ENCODE measurements around the gene FAM237B. TPM values are rescaled to one million over a fixed set of nuclear protein-coding genes. Genes with fewer than 3 reads are reported as not detected.

FAM237B gene
- total RNA-seq, 1 experiment from 2014 or later, result not detected

DNA sequence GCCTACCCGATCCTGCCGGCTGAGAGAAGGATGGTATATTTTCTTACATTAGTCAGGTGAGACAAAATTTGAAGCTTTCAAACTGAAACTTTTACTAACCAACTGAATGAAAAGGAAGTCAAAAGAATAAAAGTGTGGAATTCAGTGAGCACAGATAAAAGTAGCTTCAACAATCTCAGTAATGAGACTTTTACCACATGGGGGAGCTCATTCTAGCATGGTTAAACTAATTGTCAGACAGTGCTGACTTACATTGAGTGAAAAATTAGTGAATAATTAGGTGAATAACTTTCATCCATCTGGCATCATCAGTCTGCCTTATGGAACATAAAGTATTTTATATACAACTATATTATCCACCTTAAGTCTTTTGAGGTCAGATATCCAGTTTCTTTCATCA is 8.4 kb downstream of the FAM237B start:
- peak; percentile 19 for DNase-seq
- no peaks in the 10 kb centered on the region for H3K36me3 ChIP-seq (ENCODE audit: low read depth, low read length)
- no TSS peak for BruUV-seq (replicated peaks)
- H3K79me2 ChIP-seq (ENCODE audit: low read length), result no peaks in the 10 kb centered on the region
- TF ChIP-seq, protein P1, sequence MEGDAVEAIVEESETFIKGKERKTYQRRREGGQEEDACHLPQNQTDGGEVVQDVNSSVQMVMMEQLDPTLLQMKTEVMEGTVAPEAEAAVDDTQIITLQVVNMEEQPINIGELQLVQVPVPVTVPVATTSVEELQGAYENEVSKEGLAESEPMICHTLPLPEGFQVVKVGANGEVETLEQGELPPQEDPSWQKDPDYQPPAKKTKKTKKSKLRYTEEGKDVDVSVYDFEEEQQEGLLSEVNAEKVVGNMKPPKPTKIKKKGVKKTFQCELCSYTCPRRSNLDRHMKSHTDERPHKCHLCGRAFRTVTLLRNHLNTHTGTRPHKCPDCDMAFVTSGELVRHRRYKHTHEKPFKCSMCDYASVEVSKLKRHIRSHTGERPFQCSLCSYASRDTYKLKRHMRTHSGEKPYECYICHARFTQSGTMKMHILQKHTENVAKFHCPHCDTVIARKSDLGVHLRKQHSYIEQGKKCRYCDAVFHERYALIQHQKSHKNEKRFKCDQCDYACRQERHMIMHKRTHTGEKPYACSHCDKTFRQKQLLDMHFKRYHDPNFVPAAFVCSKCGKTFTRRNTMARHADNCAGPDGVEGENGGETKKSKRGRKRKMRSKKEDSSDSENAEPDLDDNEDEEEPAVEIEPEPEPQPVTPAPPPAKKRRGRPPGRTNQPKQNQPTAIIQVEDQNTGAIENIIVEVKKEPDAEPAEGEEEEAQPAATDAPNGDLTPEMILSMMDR (conservative IDR thresholded peaks at IDR 0.05; ENCODE audit: low read depth, low read length), result peak; percentile 54
- no peak for TF ChIP-seq EZH2phosphoT487 (IDR thresholded peaks at IDR 0.05; ENCODE audit: borderline replicate concordance, low read length)
- H3K9me3 ChIP-seq (ENCODE audit: low read length), result no peaks in the 10 kb centered on the region
- no peaks in the 10 kb centered on the region for H3F3A ChIP-seq (ENCODE audit: low read length, unreplicated experiment)
- no peak overlapping the region for H3K4me2 ChIP-seq (ENCODE audit: low read length)
- H3K27ac ChIP-seq (ENCODE audit: low read length), result no peak overlapping the region
- peak; percentile 64 for ATAC-seq
- CTCF ChIA-PET, result interaction anchor here (0.5 to 1.7 kb wide), 3 partner anchors 33 to 191 kb away, joined by 3 to 21 read pairs (median 4); no protein-coding TSS in a partner anchor
- H3K9me2 ChIP-seq (replicated peaks; ENCODE audit: low read length), result no peaks in the 10 kb centered on the region
- no peak overlapping the region for H3K4me3 ChIP-seq (ENCODE audit: low read length)
- H3K4me1 ChIP-seq (ENCODE audit: insufficient read depth, low read length), result 0 out of 2 replicates have a peak, but pooled peaks cover 3% of the 10 kb centered on the region
- intact Hi-C loops (cut with micrococcal nuclease), result loop anchor here (1.0 kb wide), 2 partner anchors 101 to 115 kb away; no protein-coding TSS in a partner anchor
- no peaks in the 10 kb centered on the region for H3K27me3 ChIP-seq (ENCODE audit: low read length)
- H2AFZ ChIP-seq (ENCODE audit: low read length), result no peak overlapping the region
- POLR2A ChIA-PET (ENCODE audit: unreplicated experiment), result no interaction called here
- H4K20me1 ChIP-seq (ENCODE audit: low read length), result no peaks in the 10 kb centered on the region
- H3K9ac ChIP-seq (ENCODE audit: low read length), result no peak overlapping the region

DNA sequence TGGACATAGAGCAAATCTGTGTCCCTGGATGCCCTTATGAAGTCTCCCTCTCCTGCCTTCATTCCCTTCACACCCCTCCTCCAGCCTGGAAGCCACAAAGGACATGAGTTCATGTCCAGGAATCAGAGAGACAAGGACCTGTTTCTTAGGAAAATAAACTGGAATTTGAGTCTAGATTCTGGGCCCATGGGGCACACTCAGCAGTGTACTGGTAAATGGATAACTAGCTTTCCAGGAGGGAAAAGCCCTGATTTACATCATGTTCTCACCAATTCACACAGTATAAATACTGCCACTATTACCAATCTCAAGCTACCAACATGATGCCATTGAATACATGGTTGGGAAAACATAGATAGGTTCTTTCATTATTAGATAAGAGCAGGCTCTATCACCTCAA is 9.9 kb downstream of the FAM237B start:
- Histone ChIP-seq H3K79me2 (ENCODE audit: low read length) (no peaks in the 10 kb centered on the region), H3K4me1 (ENCODE audit: insufficient read depth, low read length) (no peaks in the 10 kb centered on the region), H3K9me2 (replicated peaks; ENCODE audit: low read length) (no peaks in the 10 kb centered on the region), H3K27me3 (ENCODE audit: low read length) (no peaks in the 10 kb centered on the region), H3K36me3 (ENCODE audit: low read depth, low read length) (no peaks in the 10 kb centered on the region), H3K9ac (ENCODE audit: low read length) (no peak overlapping the region), H3K4me3 (ENCODE audit: low read length) (no peak overlapping the region), H3K9me3 (ENCODE audit: low read length) (no peaks in the 10 kb centered on the region), H3K4me2 (ENCODE audit: low read length) (no peak overlapping the region), H3K27ac (ENCODE audit: low read length) (no peak overlapping the region), H3F3A (ENCODE audit: low read length, unreplicated experiment) (no peaks in the 10 kb centered on the region), H2AFZ (ENCODE audit: low read length) (no peak overlapping the region), H4K20me1 (ENCODE audit: low read length) (no peaks in the 10 kb centered on the region)
- no TSS peak for BruUV-seq (replicated peaks)
- no peak for ATAC-seq
- ChIA-PET CTCF (no interaction called here), POLR2A (ENCODE audit: unreplicated experiment) (no interaction called here)
- TF ChIP-seq EZH2phosphoT487 (IDR thresholded peaks at IDR 0.05; ENCODE audit: borderline replicate concordance, low read length), result no peak
- DNase-seq, result no peak
- intact Hi-C loops (cut with micrococcal nuclease), result no loop called here

DNA sequence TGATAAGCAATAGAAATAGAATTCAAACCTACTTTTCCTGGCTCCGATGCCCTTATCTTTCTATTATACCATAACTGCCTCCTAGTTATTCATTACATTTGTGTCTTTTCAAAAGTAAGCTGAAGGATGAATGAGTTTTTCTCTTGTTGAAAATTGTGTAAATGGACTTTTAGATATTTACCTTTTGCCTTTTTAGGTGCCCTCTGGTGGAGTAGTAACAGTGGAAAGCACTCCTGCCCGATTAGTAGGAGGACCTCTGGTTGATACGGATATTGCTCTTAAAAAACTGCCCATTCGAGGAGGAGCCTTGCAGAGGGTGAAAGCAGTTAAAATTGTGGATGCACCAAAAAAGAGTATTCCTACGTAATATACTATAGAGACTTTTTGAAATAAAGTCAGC is 11.2 kb downstream of the FAM237B start:
- Histone ChIP-seq H3K4me2 (ENCODE audit: low read length) (no peak overlapping the region), H3K4me3 (ENCODE audit: low read length) (no peak overlapping the region), H2AFZ (ENCODE audit: low read length) (no peak overlapping the region), H3K9me2 (replicated peaks; ENCODE audit: low read length) (no peaks in the 10 kb centered on the region), H4K20me1 (ENCODE audit: low read length) (no peaks in the 10 kb centered on the region), H3K36me3 (ENCODE audit: low read depth, low read length) (no peaks in the 10 kb centered on the region), H3K27me3 (ENCODE audit: low read length) (no peaks in the 10 kb centered on the region), H3K4me1 (ENCODE audit: insufficient read depth, low read length) (no peaks in the 10 kb centered on the region), H3K27ac (ENCODE audit: low read length) (no peak overlapping the region), H3K79me2 (ENCODE audit: low read length) (no peaks in the 10 kb centered on the region), H3F3A (ENCODE audit: low read length, unreplicated experiment) (no peaks in the 10 kb centered on the region), H3K9me3 (ENCODE audit: low read length) (no peaks in the 10 kb centered on the region), H3K9ac (ENCODE audit: low read length) (no peak overlapping the region)
- ATAC-seq (peak; percentile 27; the same call in 1 of the 2 replicates), DNase-seq (no peak)
- BruUV-seq (replicated peaks), result no TSS peak
- POLR2A ChIA-PET (ENCODE audit: unreplicated experiment), result no interaction called here
- no peak for TF ChIP-seq EZH2phosphoT487 (IDR thresholded peaks at IDR 0.05; ENCODE audit: borderline replicate concordance, low read length)
- TF ChIP-seq, protein P1 (conservative IDR thresholded peaks at IDR 0.05; ENCODE audit: low read depth, low read length), result 0 out of 2 replicates have a peak, but pooled peaks have one; percentile 18
- CTCF ChIA-PET, result no interaction called here
- intact Hi-C loops (cut with micrococcal nuclease), result no loop called here

Data from PC-3 (cell line).